GM18868 (cell line): ENCODE results near the gene ACOD1.
"Not testable (repeated sequence)": the region's sequence is repeated elsewhere in the genome, so short reads cannot be mapped to it uniquely, and the experiment has no call there.

Experiments used
- ATAC-seq: cut with Tn5 transposase; IDR thresholded peaks from one replicate; pipeline ENCODE4 v1.9.1; 2021; ENCODE audit warnings: mild to moderate bottlenecking, moderate library complexity; ENCODE audit not compliant: unreplicated experiment

The ACOD1 gene

DNA sequence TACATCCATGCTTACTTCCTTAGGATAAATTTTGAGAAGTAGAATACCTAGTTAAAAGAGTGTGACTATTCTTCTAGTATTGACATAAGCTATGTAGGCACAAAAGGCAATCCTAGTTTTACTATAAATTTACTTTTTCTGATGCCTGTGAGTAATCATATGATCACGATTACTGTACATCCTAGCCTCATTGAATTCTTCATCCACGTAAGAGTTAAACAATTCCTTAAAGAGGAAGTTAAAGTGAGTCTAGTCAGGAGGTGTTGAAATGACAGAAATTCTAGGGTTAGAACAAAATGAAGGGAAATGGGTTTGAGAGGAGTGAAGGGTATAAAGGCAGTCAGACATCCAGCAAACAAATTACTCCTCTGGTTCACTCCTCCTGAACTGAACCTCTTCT is at the start of gene ACOD1:
TSS of gene ACOD1 (plus strand) at position 363 of the 400 bp plus-strand sequence. CDS start 48 bp downstream, outside the sequence.
- no peak for ATAC-seq

DNA sequence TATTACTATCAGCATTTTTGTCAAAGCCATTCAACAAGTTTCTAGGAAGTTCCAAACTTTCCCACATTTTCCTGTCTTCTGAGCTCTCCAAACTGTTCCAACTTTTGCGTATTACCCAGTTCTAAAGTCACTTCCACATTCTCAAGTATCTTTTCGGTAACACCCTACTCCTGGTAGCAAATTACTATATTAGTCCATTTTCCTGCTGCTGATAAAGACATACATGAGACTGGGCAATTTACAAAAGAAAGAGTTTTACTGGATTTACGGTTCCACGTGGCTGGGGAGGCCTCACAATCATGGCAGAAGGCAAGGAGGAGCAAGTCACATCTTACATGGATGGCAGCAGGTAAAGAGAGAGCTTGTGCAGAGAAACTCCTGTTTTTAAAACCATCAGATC is 49.2 kb upstream of the ACOD1 start:
- ATAC-seq = not testable (repeated sequence)

DNA sequence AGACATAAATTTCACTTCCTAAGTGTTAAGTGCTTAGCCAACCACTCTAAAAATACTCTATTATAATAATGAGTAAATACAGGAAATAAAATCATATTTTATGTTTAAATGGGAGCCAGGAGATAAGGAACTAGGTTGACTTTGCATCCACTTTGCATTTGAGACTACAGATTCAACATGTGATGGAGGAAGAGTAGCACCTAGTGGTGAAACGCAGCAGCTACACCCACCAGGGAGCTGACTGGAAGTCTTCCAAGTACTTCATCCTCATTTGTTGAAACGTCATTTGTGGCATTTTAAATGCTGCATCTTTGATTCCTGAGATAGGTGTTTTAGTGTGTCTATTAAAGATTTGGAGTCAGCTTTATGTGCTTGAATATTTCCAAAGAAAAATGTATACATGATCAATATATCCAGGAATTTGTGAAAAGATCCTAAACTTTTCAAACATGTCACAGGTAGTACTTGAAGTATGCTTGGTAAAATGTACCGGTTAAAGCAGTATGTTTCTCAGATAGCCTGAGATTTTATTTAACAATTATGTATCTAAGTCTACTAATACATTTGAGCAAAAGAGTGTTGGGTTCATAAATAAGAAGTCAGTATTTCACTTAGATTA is 44.7 kb upstream of the ACOD1 start:
- ATAC-seq = peak; percentile 98

DNA sequence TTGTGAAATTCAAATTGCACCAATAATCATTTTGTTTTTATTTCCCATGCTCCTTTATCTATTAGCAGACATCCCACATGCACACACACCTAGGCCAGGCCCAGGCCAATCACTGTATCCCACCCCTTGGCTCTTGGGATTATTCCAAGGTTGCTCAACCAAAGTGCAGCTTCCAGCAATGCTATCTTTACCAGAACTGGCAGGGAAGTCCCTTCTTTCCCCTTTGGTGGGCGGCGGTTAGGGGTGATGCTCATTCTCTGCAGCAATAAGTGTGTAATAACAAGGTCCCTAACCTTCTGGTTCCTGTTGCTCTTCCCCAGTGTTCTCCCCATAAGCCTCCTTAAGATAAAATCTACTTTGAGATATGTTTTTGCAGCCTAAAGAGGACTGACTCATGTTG is 43.8 kb upstream of the ACOD1 start:
- ATAC-seq = no peak

DNA sequence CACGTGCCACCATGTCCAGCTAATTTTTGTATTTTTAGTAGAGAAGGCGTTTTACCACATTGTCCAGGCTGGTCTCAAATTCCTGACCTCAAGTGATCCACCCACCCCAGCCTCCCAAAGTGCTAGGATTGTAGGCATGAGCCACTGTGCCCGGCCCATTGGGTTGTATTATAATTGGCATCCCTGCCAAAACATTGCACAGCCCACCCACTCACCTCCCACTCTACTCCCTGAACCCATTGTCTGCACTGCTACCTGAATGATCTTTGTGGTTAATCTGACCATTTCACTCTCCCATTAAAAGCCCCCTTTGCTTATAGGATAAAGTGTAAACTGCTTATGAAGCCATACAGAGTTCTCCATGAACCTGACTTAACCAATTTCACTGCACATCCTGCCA is 35.8 kb upstream of the ACOD1 start:
- no peak for ATAC-seq

DNA sequence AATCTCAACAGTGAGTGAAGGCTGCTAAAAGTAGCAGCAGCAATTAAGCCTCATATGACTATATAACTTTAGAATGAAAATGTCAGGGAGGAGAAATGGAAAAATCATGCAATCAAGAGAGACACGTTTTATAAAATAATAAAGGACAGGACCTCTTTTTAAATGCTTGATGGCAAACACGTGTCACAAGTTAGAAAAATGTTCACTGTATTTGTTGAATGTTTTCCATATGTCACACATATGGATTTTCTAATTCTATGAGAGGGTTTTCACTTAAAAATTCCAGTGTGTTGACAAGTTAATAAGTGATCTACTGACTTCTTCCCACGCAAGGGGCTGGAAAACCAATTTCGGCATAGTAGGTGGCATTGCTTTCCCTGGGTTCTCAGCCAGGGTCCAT is 34.4 kb upstream of the ACOD1 start:
- no peak for ATAC-seq

DNA sequence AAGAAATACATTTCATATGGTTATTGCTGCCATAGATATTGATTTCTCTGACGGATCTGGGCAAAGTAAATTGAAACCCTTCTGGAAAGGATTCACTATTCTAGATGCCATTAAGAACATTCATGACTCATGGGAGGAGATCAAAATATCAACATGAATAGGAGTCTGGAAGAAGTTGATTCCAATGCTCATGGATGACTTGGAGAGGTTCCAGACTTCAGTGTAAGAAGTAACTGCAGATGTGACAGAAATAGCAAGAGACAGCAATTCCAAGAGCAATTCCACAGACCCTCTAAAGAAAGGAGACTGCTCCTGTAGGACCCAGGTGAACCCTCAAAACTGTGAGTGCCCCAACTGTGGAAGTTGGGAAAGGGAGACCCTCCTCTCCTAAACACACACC is 31.2 kb upstream of the ACOD1 start:
- ATAC-seq = no peak

GRCh38 chr13:76917755-76918481 is 30.4 kb upstream of the ACOD1 start:
- not testable (repeated sequence) for ATAC-seq

GRCh38 chr13:76921516-76921915 is 26.8 kb upstream of the ACOD1 start:
- ATAC-seq = no peak

GRCh38 chr13:76925115-76925514 is 23.2 kb upstream of the ACOD1 start:
- no peak for ATAC-seq

- ATAC-seq = no peak
These were observed 20.4 kb upstream of the ACOD1 start for GRCh38 chr13:76927955-76928354.

DNA sequence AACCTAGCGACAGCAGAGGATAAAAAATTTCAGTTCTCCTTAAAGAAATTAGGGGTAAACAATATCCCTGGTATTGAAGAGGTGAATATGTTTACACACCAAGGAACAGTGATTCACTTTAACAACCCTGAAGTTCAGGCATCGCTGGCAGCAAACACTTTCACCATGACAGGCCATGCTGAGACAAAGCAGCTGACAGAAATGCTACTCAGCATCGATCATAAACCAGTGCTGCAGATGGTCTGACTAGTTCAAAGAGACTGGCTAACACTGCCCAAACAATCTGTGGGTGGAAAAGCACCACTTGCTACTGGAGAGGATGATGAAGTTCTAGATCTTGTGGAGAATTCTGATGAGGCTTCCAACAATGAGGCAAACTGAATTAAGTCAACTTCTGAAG is 19.9 kb upstream of the ACOD1 start:
- no peak for ATAC-seq

DNA sequence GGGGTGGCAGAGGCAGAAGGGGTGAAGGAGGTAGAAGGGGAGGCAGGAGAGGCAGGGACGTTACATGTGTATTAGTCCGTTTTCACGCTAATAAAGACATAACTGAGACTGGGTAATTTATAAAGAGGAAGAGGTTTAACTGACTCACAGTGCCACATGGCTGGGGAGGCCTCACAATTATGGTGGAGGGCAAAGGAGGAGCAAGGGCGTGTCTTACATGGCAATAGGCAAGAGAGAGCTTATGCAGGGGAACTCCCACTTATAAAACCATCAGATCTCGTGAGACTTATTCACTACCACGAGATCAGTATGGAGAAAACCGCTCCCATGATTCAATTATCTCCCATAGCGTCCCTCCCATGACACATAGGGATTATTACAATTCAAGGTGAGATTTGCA is 19.0 kb upstream of the ACOD1 start:
- peak; percentile 65 for ATAC-seq

- no peak for ATAC-seq
These were observed 18.4 kb upstream of the ACOD1 start for GRCh38 chr13:76929851-76930374.

DNA sequence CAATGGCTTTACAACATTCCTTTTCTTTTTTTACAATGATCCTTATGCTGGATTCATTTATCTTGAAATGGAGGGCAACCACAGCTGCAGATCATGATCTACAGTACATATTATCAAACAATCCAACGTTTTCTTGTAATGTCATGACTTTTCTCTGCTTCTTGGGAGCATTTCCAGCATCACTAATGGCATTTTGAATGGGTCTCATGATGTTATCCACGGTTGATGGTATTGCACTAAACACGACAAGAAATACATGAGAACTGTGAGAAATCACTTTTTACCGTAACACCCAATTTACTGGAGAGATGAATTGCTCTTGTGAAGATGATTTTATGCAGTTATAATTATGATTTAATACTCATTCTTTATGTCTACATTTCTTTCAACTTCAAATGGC is 16.2 kb upstream of the ACOD1 start:
- ATAC-seq = no peak

DNA sequence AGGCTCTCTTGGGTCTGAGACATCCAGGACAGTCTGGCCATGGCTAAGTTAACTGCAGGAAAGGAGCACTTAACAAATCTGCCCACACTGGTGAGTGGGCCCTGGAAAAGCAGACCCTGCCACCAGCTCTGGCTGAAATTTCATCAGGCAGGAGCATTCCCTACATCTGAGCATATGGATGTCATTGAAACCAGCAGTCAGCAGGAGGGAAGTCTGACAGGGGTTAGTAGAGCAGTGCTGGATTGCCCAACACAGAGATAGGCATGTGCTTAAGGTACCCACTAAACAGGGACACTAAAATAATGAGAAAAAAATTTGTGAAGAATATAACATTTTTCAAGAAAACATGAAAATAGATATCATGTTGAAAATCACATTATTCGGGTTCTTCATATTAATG is 13.6 kb upstream of the ACOD1 start:
- no peak for ATAC-seq

- no peak for ATAC-seq
These were observed 11.5 kb upstream of the ACOD1 start for GRCh38 chr13:76936763-76937162.

GRCh38 chr13:76937281-76937820 is 11.0 kb upstream of the ACOD1 start:
- no peak for ATAC-seq

- no peak for ATAC-seq
These were observed 9.1 kb upstream of the ACOD1 start for GRCh38 chr13:76939215-76939614.

DNA sequence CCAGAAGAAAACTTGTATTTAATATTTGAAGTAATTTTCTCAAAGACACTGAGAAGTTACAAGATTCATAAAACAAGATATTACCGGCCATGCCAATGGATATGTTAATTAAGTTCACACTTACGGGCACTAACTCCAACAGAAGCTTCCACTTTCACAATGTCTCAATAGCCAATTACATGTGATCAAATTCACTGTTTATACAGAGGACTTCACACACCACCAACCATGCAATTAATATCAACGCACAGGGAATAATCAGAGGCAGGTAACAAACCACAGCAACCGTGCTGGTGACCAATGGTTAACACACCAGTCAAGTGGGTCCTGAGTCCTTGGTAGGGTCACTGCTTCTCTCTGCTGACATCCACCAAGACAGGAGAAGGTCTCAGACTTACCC is 5.9 kb upstream of the ACOD1 start:
- ATAC-seq = peak; percentile 66

DNA sequence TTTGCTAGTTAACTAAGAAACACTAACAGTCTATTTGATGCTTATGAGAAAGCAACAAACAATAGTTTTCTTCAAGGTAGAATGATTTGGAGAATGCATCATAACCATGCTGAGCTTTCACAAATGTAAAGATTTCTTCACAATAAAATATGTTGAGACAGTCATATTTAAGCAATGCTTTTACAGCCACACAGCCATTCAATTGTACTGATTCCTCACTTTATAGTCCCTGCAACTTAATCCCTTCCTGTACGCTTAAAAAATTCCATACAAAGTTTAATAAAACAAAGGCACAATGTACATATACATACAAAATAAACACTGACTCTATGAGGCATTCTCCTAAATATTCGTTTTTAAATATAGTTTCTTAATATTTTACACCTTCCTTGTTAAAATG is 4.7 kb upstream of the ACOD1 start:
- no peak for ATAC-seq

DNA sequence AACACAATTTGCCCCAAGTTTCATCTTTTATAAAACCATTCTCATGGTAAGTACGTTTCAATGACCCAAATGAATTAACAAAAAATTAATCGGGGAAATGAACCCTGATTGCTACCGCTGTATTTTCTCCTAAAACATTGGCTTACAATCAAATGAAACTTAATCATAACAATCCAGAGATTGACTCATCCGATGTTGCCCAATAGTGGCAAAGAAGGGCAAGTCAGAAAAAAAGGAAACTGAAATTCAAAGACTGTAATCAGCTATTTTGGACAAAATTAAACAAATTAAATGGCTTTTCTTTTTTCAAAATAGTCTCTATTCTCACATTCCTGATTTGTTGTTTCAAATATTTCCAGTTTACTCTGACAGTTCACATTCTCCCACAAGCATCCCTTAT is 3.9 kb upstream of the ACOD1 start:
- no peak for ATAC-seq
